Measurements from ENCODE around the gene BST2. TPM values are rescaled to one million over a fixed set of nuclear protein-coding genes. Genes with fewer than 3 reads are reported as not detected.

The BST2 gene
- total and polyA plus RNA-seq, 2 of the 4 experiments (the other 2 are of a cell fraction) = 0.18 to 0.92 TPM

DNA sequence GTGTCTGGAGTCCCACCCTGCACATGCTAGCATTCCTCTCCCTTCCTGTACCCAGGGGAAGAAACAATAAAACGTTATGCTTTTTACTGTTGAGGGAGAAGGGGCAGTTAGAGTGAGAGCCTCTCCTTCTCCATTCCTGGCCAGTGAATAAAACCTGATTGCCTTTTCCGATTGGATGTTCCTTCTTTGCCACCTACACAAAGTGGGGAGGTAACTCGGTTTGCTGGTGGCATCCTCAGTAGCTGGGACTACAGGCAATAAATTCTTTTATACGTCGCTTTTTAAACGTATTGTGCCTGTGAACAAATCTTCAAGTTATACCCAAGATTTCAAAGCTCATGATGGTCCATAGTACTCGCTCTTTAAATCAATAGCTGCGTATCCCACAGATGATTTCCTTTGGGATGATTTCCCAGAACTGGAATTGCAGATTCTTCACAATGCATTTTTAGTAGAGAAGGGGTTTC is 13.8 kb upstream of the BST2 start:
- H3K4me2 ChIP-seq (ENCODE audit: low read depth, low read length) = peak overlapping the region; percentile 71
- H3K79me1 ChIP-seq (ENCODE audit: low read depth in 1 of 2, low read length in 2 of 2) = peaks cover 5 to 12% of the 10 kb centered on the region in 2 experiments; a peak in 3 of 4 replicates
- H3K14ac ChIP-seq (replicated peaks; ENCODE audit: low read depth, low read length) = peak overlapping the region; percentile 83
- peak overlapping the region; percentile 99 for H2AFZ ChIP-seq (replicated peaks; ENCODE audit: low read length, poor library complexity)
- in situ Hi-C loops (cut with MboI; ENCODE audit: low sequenced_read_pairs) = no loop called here
- H2BK5ac ChIP-seq (ENCODE audit: low read depth, low read length, poor library complexity, severe bottlenecking) = peak overlapping the region; percentile 80
- H2AK9ac ChIP-seq (replicated peaks; ENCODE audit: low read depth, low read length, poor library complexity) = peak overlapping the region; percentile 75
- H4K91ac ChIP-seq (ENCODE audit: insufficient read depth, low read depth, low read length) = peak overlapping the region; percentile 53
- H3K23ac ChIP-seq (ENCODE audit: low read depth, low read length) = peak overlapping the region; percentile 30; the same call in 1 of the 2 replicates
- H3K18ac ChIP-seq (ENCODE audit: low read depth, low read length) = peak overlapping the region; percentile 11; the same call in 1 of the 2 replicates
- peak overlapping the region; percentile 60 for H3K4ac ChIP-seq (ENCODE audit: low read depth, low read length)
- H4K20me1 ChIP-seq (ENCODE audit: insufficient read depth, low read length) = no peaks in the 10 kb centered on the region
- ChIA-PET CTCF (interaction anchor here (0.6 to 0.7 kb wide), 2 partner anchors 9 to 27 kb away, joined by 3 to 4 read pairs; no protein-coding TSS in a partner anchor), POLR2A (ENCODE audit: unreplicated experiment) (interaction anchor here (0.6 kb wide), 1 partner anchor 92 kb away, joined by 15 read pairs; no protein-coding TSS in a partner anchor)
- ATAC-seq (ENCODE audit: low read depth) = no peak
- peak overlapping the region; percentile 68 for H3K27ac ChIP-seq (ENCODE audit: insufficient read depth, low read length)
- H2BK15ac ChIP-seq (ENCODE audit: low read depth, low read length) = no peak overlapping the region
- H4K8ac ChIP-seq (ENCODE audit: low read depth in 2 of 2, low read length in 2 of 2) = peak overlapping the region; percentile 89 to 94
- peak overlapping the region; percentile 70 for H3K9ac ChIP-seq (ENCODE audit: low read depth, low read length)
- H3K4me3 ChIP-seq (ENCODE audit: insufficient read depth, low read depth, low read length) = peak overlapping the region; percentile 49
- H2AK5ac ChIP-seq (ENCODE audit: low read depth, low read length) = peak overlapping the region; percentile 65
- H3K4me1 ChIP-seq (ENCODE audit: control insufficient read depth, insufficient read depth, low read length) = peaks cover 4% of the 10 kb centered on the region; the same call in 1 of the 2 replicates
- peak overlapping the region; percentile 41; the same call in 1 of the 2 replicates for H3K56ac ChIP-seq (ENCODE audit: extremely low read depth, insufficient read depth, low read length)
- no peak for DNase-seq
- peaks cover 7% of the 10 kb centered on the region; the same call in 1 of the 2 replicates for H3K9me1 ChIP-seq (ENCODE audit: insufficient read depth, low read length)
- peaks cover 5% of the 10 kb centered on the region; the same call in 1 of the 2 replicates for H3K36me3 ChIP-seq (ENCODE audit: control insufficient read depth, insufficient read depth, low read length)
- TF ChIP-seq CEBPB (IDR thresholded peaks at IDR 0.05; ENCODE audit: low read depth, low read length) (no peak), MAFK (IDR thresholded peaks at IDR 0.05; ENCODE audit: low read depth, low read length) (no peak), MXI1 (IDR thresholded peaks at IDR 0.05; ENCODE audit: borderline replicate concordance, low read depth, low read length) (no peak), RCOR1 (IDR thresholded peaks at IDR 0.05; ENCODE audit: insufficient replicate concordance, low read length) (no peak)
- TF ChIP-seq, protein P1, sequence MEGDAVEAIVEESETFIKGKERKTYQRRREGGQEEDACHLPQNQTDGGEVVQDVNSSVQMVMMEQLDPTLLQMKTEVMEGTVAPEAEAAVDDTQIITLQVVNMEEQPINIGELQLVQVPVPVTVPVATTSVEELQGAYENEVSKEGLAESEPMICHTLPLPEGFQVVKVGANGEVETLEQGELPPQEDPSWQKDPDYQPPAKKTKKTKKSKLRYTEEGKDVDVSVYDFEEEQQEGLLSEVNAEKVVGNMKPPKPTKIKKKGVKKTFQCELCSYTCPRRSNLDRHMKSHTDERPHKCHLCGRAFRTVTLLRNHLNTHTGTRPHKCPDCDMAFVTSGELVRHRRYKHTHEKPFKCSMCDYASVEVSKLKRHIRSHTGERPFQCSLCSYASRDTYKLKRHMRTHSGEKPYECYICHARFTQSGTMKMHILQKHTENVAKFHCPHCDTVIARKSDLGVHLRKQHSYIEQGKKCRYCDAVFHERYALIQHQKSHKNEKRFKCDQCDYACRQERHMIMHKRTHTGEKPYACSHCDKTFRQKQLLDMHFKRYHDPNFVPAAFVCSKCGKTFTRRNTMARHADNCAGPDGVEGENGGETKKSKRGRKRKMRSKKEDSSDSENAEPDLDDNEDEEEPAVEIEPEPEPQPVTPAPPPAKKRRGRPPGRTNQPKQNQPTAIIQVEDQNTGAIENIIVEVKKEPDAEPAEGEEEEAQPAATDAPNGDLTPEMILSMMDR (conservative IDR thresholded peaks at IDR 0.05; ENCODE audit: low read depth, low read length) = no peak
- TF ChIP-seq, protein P2, sequence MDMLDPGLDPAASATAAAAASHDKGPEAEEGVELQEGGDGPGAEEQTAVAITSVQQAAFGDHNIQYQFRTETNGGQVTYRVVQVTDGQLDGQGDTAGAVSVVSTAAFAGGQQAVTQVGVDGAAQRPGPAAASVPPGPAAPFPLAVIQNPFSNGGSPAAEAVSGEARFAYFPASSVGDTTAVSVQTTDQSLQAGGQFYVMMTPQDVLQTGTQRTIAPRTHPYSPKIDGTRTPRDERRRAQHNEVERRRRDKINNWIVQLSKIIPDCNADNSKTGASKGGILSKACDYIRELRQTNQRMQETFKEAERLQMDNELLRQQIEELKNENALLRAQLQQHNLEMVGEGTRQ (IDR thresholded peaks at IDR 0.05; ENCODE audit: low read depth, low read length) = no peak
- H3K9me3 ChIP-seq (ENCODE audit: control insufficient read depth, insufficient read depth, low read length) = no peaks in the 10 kb centered on the region
- intact Hi-C loops (cut with micrococcal nuclease) = no loop called here
- peak overlapping the region; percentile 69 for H4K5ac ChIP-seq (ENCODE audit: low read depth, low read length)
- H2BK120ac ChIP-seq (ENCODE audit: low read depth, low read length) = no peak overlapping the region
- dilution Hi-C loops (cut with HindIII; ENCODE audit: low sequenced_read_pairs, unreplicated experiment) = no loop called here
- no TSS peak for BruUV-seq (replicated peaks)
- H3K27me3 ChIP-seq (ENCODE audit: control insufficient read depth, insufficient read depth, low read length) = 0 out of 2 replicates have a peak, but pooled peaks cover 1% of the 10 kb centered on the region
- no peak overlapping the region for H2BK20ac ChIP-seq (ENCODE audit: low read depth, low read length)
- 24% methylated on average over 5 of the region's 8 CpGs; no CpG with 5 or more reads in 1 of the 2 experiments for WGBS, 2 experiments (ENCODE audit: extremely low coverage in 2 of 2, insufficient read length in 1 of 2)

Measured in IMR-90 (cell line).